Esophagus squamous epithelium (tissue), 4 donors: Measurements from ENCODE around the gene EHD3.

Source experiments
- CTCF ChIP-seq, 6 experiments: fragments of 450-650 bp in 4 of 6; fragments of 200-600 bp in 2 of 6; sonication (generic) in 2 of 6; IDR thresholded peaks; one replicate each; pipeline ENCODE4 v1.5.1; 2016 to 2019; ENCODE audit warnings: antibody characterized with exemption in 6 of 6, mild to moderate bottlenecking in 4 of 6, moderate library complexity in 4 of 6
- POLR2A ChIP-seq, 4 donors: fragments of 450-650 bp; IDR thresholded peaks; one replicate each; pipeline ENCODE4 v1.6.1; 2017; ENCODE audit warnings: antibody characterized with exemption in 4 of 4, mild to moderate bottlenecking in 4 of 4, moderate library complexity in 3 of 4

- no peak for TF ChIP-seq POLR2A (IDR thresholded peaks at IDR 0.05)
- TF ChIP-seq CTCF (IDR thresholded peaks at IDR 0.05), result no peak
Measured at GRCh38 chr2:31254237-31255203, 20.6 kb downstream of the EHD3 start.
